Brain microvascular endothelial cell (primary cell): Measurements from ENCODE around the gene ZBED4.

Experiments
- DNase-seq: peaks from one replicate; pipeline ENCODE4 v3.0.0-alpha.2; 2020
- H3K27ac ChIP-seq: fragments of 250-450 bp; sonication (Bioruptor Pico); 2 replicates; pipeline ENCODE4 v1.5.1; 2020; ENCODE audit warnings: mild to moderate bottlenecking, moderate library complexity
- H3K27me3 ChIP-seq: fragments of 250-450 bp; sonication (Bioruptor Pico); replicated peaks from 2 replicates; pipeline ENCODE4 v1.5.1; 2020; ENCODE audit warnings: mild to moderate bottlenecking
- H3K36me3 ChIP-seq: fragments of 250-450 bp; sonication (Bioruptor Pico); replicated peaks from 2 replicates; pipeline ENCODE4 v1.5.1; 2020; ENCODE audit warnings: mild to moderate bottlenecking
- H3K4me3 ChIP-seq: 2 replicates; pipeline ENCODE4 v1.5.1; 2011; ENCODE audit warnings: low read depth, mild to moderate bottlenecking, control low read depth, low read length, moderate library complexity
- CTCF ChIP-seq: IDR thresholded peaks from 2 replicates; pipeline ENCODE4 v1.5.1; 2011; ENCODE audit warnings: low read depth, mild to moderate bottlenecking, moderate library complexity, low read length, control low read depth, inconsistent platforms; ENCODE audit errors: missing control alignments
- in situ Hi-C: cut with HindIII; loops from 2 replicates; pipeline ENCODE4 v1.10.0; 2017; ENCODE audit warnings: low sequenced_read_pairs, low pct_ligation_motif_present

Gene ZBED4

DNA sequence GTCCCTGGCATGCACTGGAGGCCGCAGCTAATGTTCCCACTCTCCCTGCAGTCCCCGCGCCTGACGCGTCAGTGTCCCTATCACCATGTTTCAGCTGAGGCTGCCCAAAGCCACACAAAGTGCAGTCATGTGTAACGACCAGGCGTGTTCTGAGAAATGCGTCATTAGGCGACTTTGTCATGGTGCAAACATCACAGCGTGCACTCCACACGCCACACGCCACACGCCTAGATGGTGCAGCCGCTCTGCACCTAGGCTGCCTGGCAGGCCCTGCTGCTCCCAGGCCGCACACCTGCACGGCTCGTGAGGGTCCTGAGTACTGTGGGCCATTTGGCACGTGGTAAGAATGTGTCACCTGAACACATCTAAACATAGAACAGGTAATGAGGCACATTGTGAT, 67.2 kb downstream of the ZBED4 start:
- no peak for TF ChIP-seq CTCF
- in situ Hi-C loops: no loop called here
- DNase-seq: no peak
- Histone ChIP-seq H3K27ac (no peak overlapping the region), H3K36me3 (peaks cover 10% of the 10 kb centered on the region), H3K4me3 (no peak overlapping the region), H3K27me3 (no peaks in the 10 kb centered on the region)

DNA sequence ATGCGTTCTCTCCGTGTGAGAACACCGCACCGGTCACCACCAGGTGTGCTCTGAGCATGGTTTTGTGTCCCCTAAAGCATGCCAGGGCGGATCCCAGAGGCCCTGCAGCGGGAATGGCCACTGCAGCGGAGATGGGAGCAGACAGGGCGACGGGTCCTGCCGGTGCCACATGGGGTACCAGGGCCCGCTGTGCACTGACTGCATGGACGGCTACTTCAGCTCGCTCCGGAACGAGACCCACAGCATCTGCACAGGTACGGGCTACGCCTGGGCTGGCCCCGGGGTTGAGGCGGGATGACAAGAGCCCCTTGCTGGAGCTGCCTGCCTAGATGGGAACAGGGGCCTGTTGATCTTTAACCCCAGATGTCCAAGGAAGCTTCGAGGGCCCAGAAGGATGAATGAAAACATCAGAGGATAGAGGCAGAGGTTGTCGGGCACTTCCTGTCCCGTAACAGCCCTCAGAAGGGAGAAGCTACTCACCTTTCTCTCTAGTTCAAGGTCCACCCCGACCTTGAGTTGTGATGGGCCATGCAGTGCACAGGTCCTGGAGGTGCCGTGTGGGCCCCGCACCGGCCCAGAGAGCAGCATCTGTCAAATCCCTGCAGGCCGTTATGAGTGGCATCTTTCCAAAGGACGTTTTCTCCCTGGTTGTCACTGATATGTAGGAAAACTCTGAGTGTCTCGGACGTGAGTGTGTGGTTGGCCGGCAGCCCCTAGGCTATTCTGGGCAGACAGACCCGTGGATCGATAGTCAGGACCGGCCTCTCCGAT, 68.0 kb downstream of the ZBED4 start:
- in situ Hi-C loops: no loop called here
- no peak for DNase-seq
- no peak overlapping the region for H3K4me3 ChIP-seq
- no peak for TF ChIP-seq CTCF
- H3K27ac ChIP-seq: no peak overlapping the region
- H3K36me3 ChIP-seq: peaks cover 14% of the 10 kb centered on the region
- H3K27me3 ChIP-seq: no peaks in the 10 kb centered on the region

DNA sequence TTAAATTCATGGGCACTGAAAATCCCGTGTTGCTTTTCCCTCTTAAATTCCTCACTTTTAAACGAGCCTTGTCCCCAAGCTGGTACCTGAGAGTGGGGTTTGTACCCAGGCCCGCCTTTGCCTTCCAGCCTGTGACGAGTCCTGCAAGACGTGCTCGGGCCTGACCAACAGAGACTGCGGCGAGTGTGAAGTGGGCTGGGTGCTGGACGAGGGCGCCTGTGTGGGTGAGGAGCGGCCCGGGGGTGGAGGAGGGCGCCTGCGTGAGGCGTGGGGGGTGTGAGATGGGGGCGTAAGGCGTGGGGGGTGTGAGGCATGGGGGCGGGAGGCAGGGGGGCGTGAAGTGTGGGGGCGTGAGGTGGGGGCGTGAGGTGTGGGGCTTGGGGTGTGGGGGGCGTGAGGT, 68.8 kb downstream of the ZBED4 start:
- no peak for DNase-seq
- Histone ChIP-seq H3K4me3 (no peak overlapping the region), H3K27ac (no peak overlapping the region), H3K27me3 (no peaks in the 10 kb centered on the region), H3K36me3 (peaks cover 14% of the 10 kb centered on the region)
- in situ Hi-C loops: no loop called here
- no peak for TF ChIP-seq CTCF

- in situ Hi-C loops: no loop called here
- Histone ChIP-seq H3K27ac (no peak overlapping the region), H3K27me3 (no peaks in the 10 kb centered on the region), H3K4me3 (no peak overlapping the region), H3K36me3 (peaks cover 14% of the 10 kb centered on the region)
- DNase-seq: no peak
- no peak for TF ChIP-seq CTCF
These were observed 69.3 kb downstream of the ZBED4 start for GRCh38 chr22:49922926-49923325.

GRCh38 chr22:49923445-49923844, 69.8 kb downstream of the ZBED4 start:
- Histone ChIP-seq H3K36me3 (peaks cover 14% of the 10 kb centered on the region), H3K4me3 (no peak overlapping the region), H3K27ac (no peak overlapping the region), H3K27me3 (no peaks in the 10 kb centered on the region)
- in situ Hi-C loops: no loop called here
- DNase-seq: no peak
- TF ChIP-seq CTCF: peak; percentile 61
